A549 (cell line): ENCODE results near the gene MED12.

Experiments used
- CTCF ChIP-seq: fragments of >200 bp; sonication (Bioruptor Twin); formaldehyde crosslinking; IDR thresholded peaks from 3 replicates; pipeline ENCODE4 v1.5.1; 2016
- REST ChIP-seq: fragments of 200-600 bp; sonication (generic); IDR thresholded peaks from 2 replicates; pipeline ENCODE4 v1.6.1; 2016; ENCODE audit warnings: antibody characterized with exemption, mild to moderate bottlenecking, moderate library complexity
- USF2 ChIP-seq: fragments of 450-650 bp; IDR thresholded peaks from 2 replicates; pipeline ENCODE4 v1.6.1; 2014; ENCODE audit warnings: antibody characterized with exemption

DNA sequence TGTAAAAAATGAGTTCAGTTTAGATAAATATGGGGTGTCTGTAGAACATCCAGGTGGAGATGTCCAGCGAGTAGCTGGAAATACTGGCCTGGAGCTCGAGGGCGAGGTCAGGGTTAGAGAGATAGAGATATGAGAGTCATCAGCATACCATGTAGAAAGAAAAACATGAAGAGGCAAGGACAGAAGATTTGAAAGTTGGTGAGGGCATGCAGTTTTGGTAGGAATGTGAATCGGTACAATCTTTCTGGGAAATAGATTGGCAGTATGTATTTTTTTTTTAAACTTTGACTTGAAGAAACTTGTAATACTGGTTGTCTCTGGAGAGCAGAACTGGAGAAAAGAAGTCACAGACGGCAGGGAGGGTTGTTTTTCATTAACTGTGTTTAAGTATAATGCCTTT, 47.9 kb upstream of the MED12 start:
- TF ChIP-seq USF2, result no peak
- TF ChIP-seq CTCF, result no peak
- TF ChIP-seq REST, result no peak
